ENCODE measurements around the gene ARL1. TPM values are rescaled to one million over a fixed set of nuclear protein-coding genes. Genes with fewer than 3 reads are reported as not detected.

Gene ARL1
- polyA plus RNA-seq, 1 experiment: 204 TPM

- Histone ChIP-seq H3K9me3 (ENCODE audit: control insufficient read depth, insufficient read depth, low read length) (no peaks in the 10 kb centered on the region), H3K27me3 (ENCODE audit: control insufficient read depth, insufficient read depth, low read length) (no peaks in the 10 kb centered on the region), H3K4me3 (ENCODE audit: low read depth, low read length) (no peak overlapping the region), H3K27ac (ENCODE audit: low read depth, low read length) (no peak overlapping the region)
- DNase-seq (ENCODE audit: low read depth, low spot score): no peak
- ChIA-PET CTCF (no interaction called here), POLR2A (no interaction called here)
- no peak for TF ChIP-seq CTCF (IDR thresholded peaks at IDR 0.05; ENCODE audit: low read depth, low read length)
These were observed 63.7 kb downstream of the ARL1 start for GRCh38 chr12:101343893-101344292.

Small RNA genes lying within 50 kb of the gene (small RNA-seq; reads per million reads assigned to genes)
- gene RF00019 (ENCODE audit: insufficient read length, low read depth): not detected
- gene RNU6-1068P (ENCODE audit: insufficient read length, low read depth): not detected
- gene RPS27P23 (ENCODE audit: insufficient read length, low read depth): not detected

Other genes with a start within 250 kb of the ARL1 start
- gene SLC5A8, start 197.5 kb downstream of the ARL1 start, polyA plus RNA-seq (2011; rRNA removed): not detected in 2 replicates
- 10.5 and 14.5 TPM in 2 replicates for gene UTP20, start 127.7 kb downstream of the ARL1 start, polyA plus RNA-seq (2011; rRNA removed)
- not detected in 2 replicates for gene SPIC, start 67.6 kb upstream of the ARL1 start, polyA plus RNA-seq (2011; rRNA removed)
- gene MYBPC1, start 187.2 kb upstream of the ARL1 start, polyA plus RNA-seq (2011; rRNA removed): not detected in 2 replicates

Data from AG04450 (cell line).